Measurements from ENCODE around the gene P3H2.

The P3H2 gene

DNA sequence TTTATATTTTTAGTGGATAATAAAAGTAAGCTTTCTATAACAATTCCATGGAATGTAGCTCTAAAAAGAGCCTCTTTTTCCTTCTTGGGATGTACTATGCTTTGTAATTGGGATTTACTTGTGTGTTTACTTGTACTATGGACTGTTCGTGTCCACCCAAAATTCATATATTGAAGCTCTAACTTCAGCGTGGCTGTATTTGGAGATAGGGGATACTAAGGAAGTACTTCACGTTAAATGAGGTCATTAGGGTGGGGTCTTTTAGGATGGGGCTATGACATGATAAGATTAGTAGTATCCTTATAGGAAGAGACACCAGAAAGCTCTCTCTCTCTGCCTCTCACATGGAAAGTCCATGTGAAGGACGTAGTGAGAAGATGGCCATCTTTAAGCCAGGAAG, 64.9 kb downstream of the P3H2 start:
- TF ChIP-seq, protein P1, sequence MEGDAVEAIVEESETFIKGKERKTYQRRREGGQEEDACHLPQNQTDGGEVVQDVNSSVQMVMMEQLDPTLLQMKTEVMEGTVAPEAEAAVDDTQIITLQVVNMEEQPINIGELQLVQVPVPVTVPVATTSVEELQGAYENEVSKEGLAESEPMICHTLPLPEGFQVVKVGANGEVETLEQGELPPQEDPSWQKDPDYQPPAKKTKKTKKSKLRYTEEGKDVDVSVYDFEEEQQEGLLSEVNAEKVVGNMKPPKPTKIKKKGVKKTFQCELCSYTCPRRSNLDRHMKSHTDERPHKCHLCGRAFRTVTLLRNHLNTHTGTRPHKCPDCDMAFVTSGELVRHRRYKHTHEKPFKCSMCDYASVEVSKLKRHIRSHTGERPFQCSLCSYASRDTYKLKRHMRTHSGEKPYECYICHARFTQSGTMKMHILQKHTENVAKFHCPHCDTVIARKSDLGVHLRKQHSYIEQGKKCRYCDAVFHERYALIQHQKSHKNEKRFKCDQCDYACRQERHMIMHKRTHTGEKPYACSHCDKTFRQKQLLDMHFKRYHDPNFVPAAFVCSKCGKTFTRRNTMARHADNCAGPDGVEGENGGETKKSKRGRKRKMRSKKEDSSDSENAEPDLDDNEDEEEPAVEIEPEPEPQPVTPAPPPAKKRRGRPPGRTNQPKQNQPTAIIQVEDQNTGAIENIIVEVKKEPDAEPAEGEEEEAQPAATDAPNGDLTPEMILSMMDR (IDR thresholded peaks at IDR 0.05; ENCODE audit: low read depth, low read length, missing control alignments) = no peak
- DNase-seq (ENCODE audit: low read depth) = no peak

DNA sequence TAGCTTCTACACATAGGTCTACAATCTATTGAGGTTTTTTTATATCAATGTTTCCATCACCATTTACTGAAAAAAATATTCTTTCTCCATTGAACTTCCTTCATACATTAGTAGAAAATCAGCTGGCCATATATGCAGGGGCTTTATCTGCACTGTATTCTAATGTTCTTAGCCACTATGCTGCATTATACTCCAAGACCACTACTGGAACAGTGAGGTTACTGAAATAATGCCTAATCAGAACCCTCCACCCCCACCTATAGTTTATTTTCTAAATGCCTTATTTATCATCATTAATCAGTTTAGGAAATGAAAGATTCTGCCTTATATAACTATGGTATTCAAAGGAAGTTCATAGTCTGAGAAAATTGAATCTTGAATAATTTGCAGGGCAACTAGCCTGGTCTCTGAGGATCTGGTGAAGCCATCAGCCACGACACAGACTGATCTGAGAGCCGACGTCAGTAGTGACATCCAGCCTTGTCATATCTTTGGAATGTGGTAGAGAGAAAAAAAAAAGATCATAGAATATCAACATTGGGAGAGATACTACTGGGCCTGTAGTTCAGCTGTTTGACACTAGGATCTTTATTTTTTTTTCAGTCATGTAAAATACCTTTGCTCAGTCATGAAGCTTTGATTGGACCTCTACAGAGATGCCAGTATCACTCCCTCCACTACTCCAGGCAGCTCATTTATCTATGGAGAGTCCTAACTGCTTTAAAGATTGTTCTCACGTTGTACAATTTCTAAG, 66.6 kb downstream of the P3H2 start:
- TF ChIP-seq, protein P1 (IDR thresholded peaks at IDR 0.05; ENCODE audit: low read depth, low read length, missing control alignments) = no peak
- no peak for DNase-seq (ENCODE audit: low read depth)
- no peak overlapping the region for H3K4me3 ChIP-seq (ENCODE audit: low read depth, low read length)

More for the DNA sequence above, 64.9 kb downstream of the P3H2 start:
- no peak overlapping the region for H3K4me3 ChIP-seq (ENCODE audit: low read depth, low read length)

DNA sequence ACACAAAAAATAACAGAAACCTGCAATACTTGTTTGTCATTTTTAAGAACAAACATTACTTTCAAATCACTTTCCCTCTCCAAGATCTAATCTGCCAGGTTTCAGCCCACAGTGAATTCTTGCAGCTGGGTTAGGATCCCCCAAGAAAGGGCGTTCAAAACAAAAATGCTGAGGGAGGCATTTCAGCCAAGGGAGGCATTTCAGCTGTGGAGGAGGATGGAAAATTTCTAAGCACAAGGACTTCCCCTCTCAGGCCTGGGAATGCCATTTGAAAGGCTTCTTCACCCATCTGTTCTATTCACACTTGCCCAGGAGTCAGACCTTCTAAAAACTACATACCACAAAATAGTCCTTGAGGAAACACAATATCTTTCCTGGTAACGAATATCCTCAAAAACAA, 69.1 kb downstream of the P3H2 start:
- no peak for DNase-seq (ENCODE audit: low read depth)
- H3K4me3 ChIP-seq (ENCODE audit: low read depth, low read length) = no peak overlapping the region

DNA sequence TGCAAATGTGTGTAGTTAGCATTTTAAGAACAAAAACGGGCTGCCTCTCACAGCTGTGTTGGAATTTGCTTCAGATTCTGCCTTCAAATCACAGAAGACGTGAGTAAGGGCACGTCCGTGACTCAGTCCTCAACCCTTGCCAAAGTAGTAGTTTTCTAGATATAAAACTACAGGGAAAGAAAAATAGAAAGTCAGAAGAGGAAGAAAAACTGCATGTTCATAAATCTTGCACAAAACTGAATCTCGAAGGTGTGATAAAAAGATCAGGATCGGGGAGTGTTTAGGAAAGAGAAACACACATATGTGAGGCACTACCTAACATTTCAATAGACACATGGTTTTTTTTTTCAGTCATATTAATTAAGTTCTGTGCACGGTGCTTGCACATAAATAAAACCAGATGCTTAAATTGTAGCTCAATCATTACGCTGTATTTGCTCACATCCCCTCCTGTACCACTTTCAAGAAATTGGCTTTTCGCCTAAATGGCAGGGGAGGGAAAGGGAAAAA, 71.7 kb downstream of the P3H2 start:
- DNase-seq (ENCODE audit: low read depth) = no peak
- TF ChIP-seq, protein P1 (IDR thresholded peaks at IDR 0.05; ENCODE audit: low read depth, low read length, missing control alignments) = no peak
- H3K4me3 ChIP-seq (ENCODE audit: low read depth, low read length) = no peak overlapping the region

More for the DNA sequence above, 69.1 kb downstream of the P3H2 start:
- TF ChIP-seq, protein P1 (IDR thresholded peaks at IDR 0.05; ENCODE audit: low read depth, low read length, missing control alignments) = no peak

DNA sequence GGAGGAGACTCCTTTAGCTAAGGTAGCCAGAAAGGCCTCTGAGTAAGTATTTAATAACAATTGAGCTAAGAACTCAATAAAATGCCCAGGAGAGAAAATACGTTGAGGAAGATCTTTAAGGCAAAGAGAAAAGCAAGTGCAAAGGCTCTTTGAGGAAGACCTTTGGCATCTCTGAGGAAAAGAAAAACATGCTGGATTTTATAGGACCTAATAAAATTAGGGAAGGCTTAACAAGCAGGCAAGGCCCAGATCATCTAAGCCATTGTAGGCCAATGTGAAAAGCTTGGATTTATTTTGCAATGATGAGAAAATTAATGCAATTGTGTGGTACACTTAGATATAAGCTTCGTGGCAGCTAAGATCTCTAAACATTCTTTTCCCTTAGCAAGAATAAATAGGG, 75.7 kb downstream of the P3H2 start:
- no peak for DNase-seq (ENCODE audit: low read depth)
- TF ChIP-seq, protein P1 (IDR thresholded peaks at IDR 0.05; ENCODE audit: low read depth, low read length, missing control alignments) = no peak

DNA sequence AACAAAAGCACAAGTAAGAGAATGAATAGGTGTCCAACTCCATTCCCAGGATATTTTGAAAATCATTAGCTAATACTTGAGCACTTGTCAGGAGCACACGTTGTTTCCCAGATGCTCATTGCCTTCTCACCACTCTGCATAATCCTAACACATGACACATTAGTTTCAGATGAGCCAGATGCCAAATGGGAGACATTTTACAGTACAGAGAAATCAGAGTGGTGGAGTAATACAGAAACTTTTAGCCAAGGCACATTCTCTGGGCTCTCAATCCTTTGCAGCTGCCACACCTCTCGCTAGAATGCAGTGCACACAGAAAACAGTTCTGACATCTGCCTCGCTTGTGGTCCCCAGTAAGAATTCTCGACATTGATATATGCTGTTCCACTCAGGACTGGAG, 76.6 kb downstream of the P3H2 start:
- H3K4me3 ChIP-seq (ENCODE audit: low read depth, low read length) = no peak overlapping the region
- TF ChIP-seq, protein P1 (IDR thresholded peaks at IDR 0.05; ENCODE audit: low read depth, low read length, missing control alignments) = no peak
- no peak for DNase-seq (ENCODE audit: low read depth)

More for the DNA sequence above, 75.7 kb downstream of the P3H2 start:
- H3K4me3 ChIP-seq (ENCODE audit: low read depth, low read length) = no peak overlapping the region

DNA sequence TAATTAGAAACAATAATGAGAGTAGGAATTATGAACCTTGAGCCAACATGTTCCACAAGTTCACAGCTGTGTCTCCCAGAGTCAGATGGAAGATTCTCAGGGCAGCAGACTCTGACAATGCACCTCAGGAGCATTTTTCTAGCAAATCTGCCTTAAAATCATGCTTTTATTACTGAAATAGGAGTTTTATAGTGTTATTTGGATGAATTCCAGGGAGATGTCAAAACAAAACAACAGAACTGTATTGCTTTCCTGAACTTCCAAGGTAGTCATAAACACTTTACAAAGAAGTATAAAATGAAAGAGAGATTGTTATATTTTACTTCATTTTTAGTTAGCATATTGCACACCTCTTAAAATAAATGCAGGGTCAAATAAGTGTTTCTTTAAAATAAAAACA, 77.0 kb downstream of the P3H2 start:
- TF ChIP-seq, protein P1 (IDR thresholded peaks at IDR 0.05; ENCODE audit: low read depth, low read length, missing control alignments) = no peak
- no peak overlapping the region for H3K4me3 ChIP-seq (ENCODE audit: low read depth, low read length)
- DNase-seq (ENCODE audit: low read depth) = no peak

Measured in GM12864 (cell line).